Measurements from ENCODE around the gene MARK3.

Gene MARK3

GRCh38 chr14:103535081-103535890 is 150.1 kb downstream of the MARK3 start:
- no peak for TF ChIP-seq CTCF (IDR thresholded peaks at IDR 0.05; ENCODE audit: borderline replicate concordance, insufficient read depth, low read depth, low read length)
- H3K4me3 ChIP-seq (ENCODE audit: low read depth, low read length): no peak overlapping the region

- no peak overlapping the region for H3K4me3 ChIP-seq (ENCODE audit: low read depth, low read length)
- no peak for TF ChIP-seq CTCF (IDR thresholded peaks at IDR 0.05; ENCODE audit: borderline replicate concordance, insufficient read depth, low read depth, low read length)
Observed at GRCh38 chr14:103535891-103536565, 150.8 kb downstream of the MARK3 start.

GRCh38 chr14:103536693-103537092 is 151.5 kb downstream of the MARK3 start:
- no peak overlapping the region for H3K4me3 ChIP-seq (ENCODE audit: low read depth, low read length)
- TF ChIP-seq CTCF (IDR thresholded peaks at IDR 0.05; ENCODE audit: borderline replicate concordance, insufficient read depth, low read depth, low read length): no peak

- TF ChIP-seq CTCF (IDR thresholded peaks at IDR 0.05; ENCODE audit: borderline replicate concordance, insufficient read depth, low read depth, low read length): no peak
- no peak overlapping the region for H3K4me3 ChIP-seq (ENCODE audit: low read depth, low read length)
Observed at GRCh38 chr14:103537175-103537990, 152.2 kb downstream of the MARK3 start.

GRCh38 chr14:103538291-103539055 is 153.3 kb downstream of the MARK3 start:
- no peak overlapping the region for H3K4me3 ChIP-seq (ENCODE audit: low read depth, low read length)
- no peak for TF ChIP-seq CTCF (IDR thresholded peaks at IDR 0.05; ENCODE audit: borderline replicate concordance, insufficient read depth, low read depth, low read length)

GRCh38 chr14:103539056-103539825 is 154.0 kb downstream of the MARK3 start:
- no peak overlapping the region for H3K4me3 ChIP-seq (ENCODE audit: low read depth, low read length)
- no peak for TF ChIP-seq CTCF (IDR thresholded peaks at IDR 0.05; ENCODE audit: borderline replicate concordance, insufficient read depth, low read depth, low read length)
